Ovary (tissue), 3 donors: ENCODE measurements around the gene PROX1.
A peak's percentile ranks its signal among the peaks of the same experiment; 100 is the strongest.

ENCODE experiments used
- EP300 ChIP-seq: sonication (generic); formaldehyde crosslinking; IDR thresholded peaks from one replicate; pipeline ENCODE4 v1.6.1; 2017; ENCODE audit warnings: antibody characterized with exemption
- POLR2A ChIP-seq: fragments of 450-650 bp; IDR thresholded peaks from one replicate; pipeline ENCODE4 v1.6.1; 2017; ENCODE audit warnings: antibody characterized with exemption, mild to moderate bottlenecking, moderate library complexity
- TF ChIP-seq, protein P1 (sequence below), 3 donors: fragments of 450-650 bp in 2 of 3; fragments of 200-600 bp in 1 of 3; IDR thresholded peaks; one replicate each; pipeline versions ENCODE4 v1.5.1 to v1.8.0; 2016 to 2022; ENCODE audit warnings: antibody characterized with exemption in 3 of 3, mild to moderate bottlenecking in 1 of 3
- donor health status: DM: no; HTN: no; CAD: no.

DNA sequence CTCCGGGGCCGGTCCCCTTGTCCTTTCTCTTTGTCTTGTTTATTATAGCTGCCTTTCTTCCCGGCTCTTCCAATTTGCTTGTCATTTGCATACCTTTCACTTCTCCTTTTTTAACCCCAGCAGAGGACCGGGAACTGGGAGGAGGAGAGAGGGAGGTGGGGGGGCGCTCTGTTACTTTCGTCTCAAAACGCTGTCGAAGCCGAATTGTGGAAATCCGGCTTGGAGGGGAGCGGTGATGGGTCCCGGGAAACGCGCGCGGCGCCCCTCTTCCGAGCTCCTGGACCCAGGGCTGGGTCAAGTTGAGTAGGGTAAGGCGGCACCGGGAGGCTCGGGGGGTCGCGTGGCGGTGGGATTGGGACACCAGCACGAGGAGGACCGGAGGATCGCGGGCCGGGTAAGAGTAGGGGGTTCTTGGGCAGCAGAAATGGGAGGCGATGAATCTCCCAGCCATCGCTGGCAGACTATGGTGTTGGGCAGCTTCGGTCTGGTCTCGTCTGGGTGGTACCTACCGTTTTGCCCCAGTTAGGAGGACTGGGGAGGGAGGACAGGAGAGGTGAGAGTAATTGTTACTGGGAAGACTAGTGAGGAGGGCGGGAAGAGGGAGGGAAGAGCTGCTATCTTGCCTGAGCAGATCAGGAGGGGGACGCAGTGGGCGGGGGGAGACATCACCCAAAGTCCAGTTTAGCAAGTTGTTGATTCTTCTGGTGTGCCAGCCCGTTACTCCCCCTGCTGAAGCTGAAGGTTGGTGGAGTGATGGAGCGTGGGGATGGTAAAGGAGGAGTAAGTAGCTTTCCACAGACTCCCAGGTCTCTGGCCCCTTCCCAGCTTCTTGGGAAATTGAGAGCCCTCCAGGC lies 1.5 kb downstream of the PROX1 start:
- peak; percentile 19 for TF ChIP-seq POLR2A
- TF ChIP-seq, protein P1, sequence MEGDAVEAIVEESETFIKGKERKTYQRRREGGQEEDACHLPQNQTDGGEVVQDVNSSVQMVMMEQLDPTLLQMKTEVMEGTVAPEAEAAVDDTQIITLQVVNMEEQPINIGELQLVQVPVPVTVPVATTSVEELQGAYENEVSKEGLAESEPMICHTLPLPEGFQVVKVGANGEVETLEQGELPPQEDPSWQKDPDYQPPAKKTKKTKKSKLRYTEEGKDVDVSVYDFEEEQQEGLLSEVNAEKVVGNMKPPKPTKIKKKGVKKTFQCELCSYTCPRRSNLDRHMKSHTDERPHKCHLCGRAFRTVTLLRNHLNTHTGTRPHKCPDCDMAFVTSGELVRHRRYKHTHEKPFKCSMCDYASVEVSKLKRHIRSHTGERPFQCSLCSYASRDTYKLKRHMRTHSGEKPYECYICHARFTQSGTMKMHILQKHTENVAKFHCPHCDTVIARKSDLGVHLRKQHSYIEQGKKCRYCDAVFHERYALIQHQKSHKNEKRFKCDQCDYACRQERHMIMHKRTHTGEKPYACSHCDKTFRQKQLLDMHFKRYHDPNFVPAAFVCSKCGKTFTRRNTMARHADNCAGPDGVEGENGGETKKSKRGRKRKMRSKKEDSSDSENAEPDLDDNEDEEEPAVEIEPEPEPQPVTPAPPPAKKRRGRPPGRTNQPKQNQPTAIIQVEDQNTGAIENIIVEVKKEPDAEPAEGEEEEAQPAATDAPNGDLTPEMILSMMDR (IDR thresholded peaks at IDR 0.05): no peak
- no peak for TF ChIP-seq EP300
